Measurements from ENCODE around the gene CTDSPL.
"Not testable (repeated sequence)": the region's sequence is repeated elsewhere in the genome, so short reads cannot be mapped to it uniquely, and the experiment has no call there.

Gene CTDSPL

GRCh38 chr3:37861620-37862041 lies at the start of gene CTDSPL:
TSS of gene CTDSPL (plus strand) at chr3:37861880. CDS start at chr3:37862200, 320 bp downstream.
- DNase-seq = peak; percentile 87

GRCh38 chr3:37812499-37812896 lies 49.2 kb upstream of the CTDSPL start:
- no peak for DNase-seq

- DNase-seq = no peak
Observed at GRCh38 chr3:37813403-37813802, 48.3 kb upstream of the CTDSPL start.

- DNase-seq = no peak
Observed at GRCh38 chr3:37814547-37814946, 47.1 kb upstream of the CTDSPL start.

- not testable (repeated sequence) for DNase-seq
Observed at GRCh38 chr3:37815156-37815555, 46.5 kb upstream of the CTDSPL start.

GRCh38 chr3:37816271-37816670 lies 45.4 kb upstream of the CTDSPL start:
- no peak for DNase-seq

GRCh38 chr3:37819591-37819990 lies 42.1 kb upstream of the CTDSPL start:
- no peak for DNase-seq

GRCh38 chr3:37820286-37820685 lies 41.4 kb upstream of the CTDSPL start:
- DNase-seq = no peak

- DNase-seq = no peak
Observed at GRCh38 chr3:37823189-37823588, 38.5 kb upstream of the CTDSPL start.

GRCh38 chr3:37824090-37824953 lies 37.4 kb upstream of the CTDSPL start:
- no peak for DNase-seq

- no peak for DNase-seq
Observed at GRCh38 chr3:37824954-37825328, 36.7 kb upstream of the CTDSPL start.

- DNase-seq = no peak
Observed at GRCh38 chr3:37825744-37826400, 35.8 kb upstream of the CTDSPL start.

- no peak for DNase-seq
Observed at GRCh38 chr3:37826502-37826901, 35.2 kb upstream of the CTDSPL start.

GRCh38 chr3:37826933-37827332 lies 34.7 kb upstream of the CTDSPL start:
- DNase-seq = no peak

- DNase-seq = no peak
Observed at GRCh38 chr3:37832480-37832879, 29.2 kb upstream of the CTDSPL start.

- DNase-seq = no peak
Observed at GRCh38 chr3:37833302-37834186, 28.1 kb upstream of the CTDSPL start.

- no peak for DNase-seq
Observed at GRCh38 chr3:37836589-37836988, 25.1 kb upstream of the CTDSPL start.

GRCh38 chr3:37847689-37848088 lies 14.0 kb upstream of the CTDSPL start:
- no peak for DNase-seq

- no peak for DNase-seq
Observed at GRCh38 chr3:37849146-37849923, 12.3 kb upstream of the CTDSPL start.

GRCh38 chr3:37852097-37852496 lies 9.6 kb upstream of the CTDSPL start:
- no peak for DNase-seq

- no peak for DNase-seq
Observed at GRCh38 chr3:37852771-37853170, 8.9 kb upstream of the CTDSPL start.

GRCh38 chr3:37853691-37854413 lies 7.8 kb upstream of the CTDSPL start:
- DNase-seq = no peak
